CD14-positive monocyte (primary cell): ENCODE measurements around the gene NPTX2. TPM values are rescaled to one million over a fixed set of nuclear protein-coding genes. Genes with fewer than 3 reads are reported as not detected.

Source experiments
- DNase-seq, 3 donors: peaks; one replicate each; pipeline ENCODE4 v3.0.0-alpha.2; 2011 to 2022
- H2AFZ ChIP-seq: 2 replicates; pipeline ENCODE4 v1.6.0; 2012; ENCODE audit warnings: mild to moderate bottlenecking, low read depth, low read length, inconsistent platforms; ENCODE audit not compliant: insufficient read depth, poor library complexity, severe bottlenecking
- H3K27ac ChIP-seq, 2 donors: 1 replicate in 1 of 2; 2 replicates in 1 of 2; pipeline ENCODE4 v1.5.1; 2012 to 2013; ENCODE audit warnings: low read length in 2 of 2, control low read depth in 1 of 2, inconsistent platforms in 1 of 2, low read depth in 1 of 2, mild to moderate bottlenecking in 1 of 2
- H3K27me3 ChIP-seq, 2 donors: one replicate each; pipeline versions ENCODE4 v1.6.0 to v1.6.1; 2011 to 2013; ENCODE audit warnings: low read length in 2 of 2; ENCODE audit not compliant: control insufficient read depth in 2 of 2, insufficient read depth in 2 of 2
- H3K36me3 ChIP-seq, 2 donors: replicated peaks in 1 of 2; 1 replicate in 1 of 2; 2 replicates in 1 of 2; pipeline versions ENCODE4 v1.5.1 to v1.6.1; 2012 to 2013; ENCODE audit warnings: low read length in 2 of 2, control low read depth in 1 of 2, inconsistent platforms in 1 of 2, mild to moderate bottlenecking in 1 of 2; ENCODE audit not compliant: insufficient read depth in 2 of 2, control insufficient read depth in 1 of 2
- H3K4me1 ChIP-seq, 2 donors: 1 replicate in 1 of 2; 2 replicates in 1 of 2; pipeline versions ENCODE4 v1.5.1 to v1.6.1; 2012 to 2013; ENCODE audit warnings: low read length in 2 of 2, control low read depth in 1 of 2, inconsistent platforms in 1 of 2, mild to moderate bottlenecking in 1 of 2, moderate library complexity in 1 of 2; ENCODE audit not compliant: insufficient read depth in 2 of 2, control insufficient read depth in 1 of 2
- H3K4me2 ChIP-seq: replicated peaks from 2 replicates; pipeline ENCODE3; 2012; ENCODE audit warnings: low read length, moderate library complexity, mild to moderate bottlenecking; ENCODE audit not compliant: poor library complexity, severe bottlenecking; ENCODE audit errors: extremely low read depth
- H3K4me3 ChIP-seq, 3 experiments: fragments of 200-600 bp in 1 of 3; sonication (generic) in 1 of 3; replicated peaks in 1 of 3; 1 replicate in 2 of 3; 2 replicates in 1 of 3; pipeline ENCODE4 v1.5.1; 2011 to 2013; ENCODE audit warnings: low read length in 3 of 3, mild to moderate bottlenecking in 3 of 3, control low read depth in 2 of 3, low read depth in 2 of 3, inconsistent platforms in 1 of 3, moderate library complexity in 1 of 3
- H3K79me2 ChIP-seq: 2 replicates; pipeline ENCODE4 v1.6.0; 2012; ENCODE audit warnings: mild to moderate bottlenecking, control low read depth, inconsistent platforms, low read length, moderate library complexity; ENCODE audit not compliant: insufficient read depth
- H3K9ac ChIP-seq: 2 replicates; pipeline ENCODE4 v1.6.0; 2017; ENCODE audit warnings: low read length, mild to moderate bottlenecking; ENCODE audit not compliant: insufficient read depth, poor library complexity, severe bottlenecking
- H3K9me3 ChIP-seq, 2 donors: replicated peaks in 1 of 2; 1 replicate in 1 of 2; 2 replicates in 1 of 2; pipeline versions ENCODE4 v1.5.1 to v1.6.1; 2012 to 2013; ENCODE audit warnings: low read length in 2 of 2, control low read depth in 1 of 2; ENCODE audit not compliant: control insufficient read depth in 1 of 2, insufficient read depth in 1 of 2
- H4K20me1 ChIP-seq: 2 replicates; pipeline ENCODE4 v1.6.0; 2012; ENCODE audit warnings: mild to moderate bottlenecking, low read length, control low read depth, moderate library complexity; ENCODE audit not compliant: insufficient read depth
- H3K27ac Mint-ChIP-seq, 7 donors: one replicate each; pipeline ENCODE4 v1.8.0; 2020; ENCODE audit warnings: mild to moderate bottlenecking in 7 of 7, mixed read lengths in 7 of 7, moderate library complexity in 6 of 7, inconsistent platforms in 2 of 7
- H3K27me3 Mint-ChIP-seq, 3 donors: one replicate each; pipeline ENCODE4 v1.8.0; 2021 to 2022; ENCODE audit warnings: low read depth in 3 of 3, mild to moderate bottlenecking in 3 of 3, mixed read lengths in 3 of 3, moderate library complexity in 3 of 3, inconsistent platforms in 1 of 3
- H3K36me3 Mint-ChIP-seq, 2 donors: one replicate each; pipeline ENCODE4 v1.8.0; 2020; ENCODE audit warnings: mixed read lengths in 2 of 2, inconsistent platforms in 1 of 2, mild to moderate bottlenecking in 1 of 2
- H3K4me1 Mint-ChIP-seq: one replicate; pipeline ENCODE4 v1.8.0; 2020; ENCODE audit warnings: mild to moderate bottlenecking, mixed read lengths
- H3K4me3 Mint-ChIP-seq, 2 donors: one replicate each; pipeline ENCODE4 v1.8.0; 2020; ENCODE audit warnings: mild to moderate bottlenecking in 2 of 2, mixed read lengths in 2 of 2, moderate library complexity in 1 of 2
- H3K9me3 Mint-ChIP-seq, 7 donors: one replicate each; pipeline ENCODE4 v1.8.0; 2020 to 2022; ENCODE audit warnings: mixed read lengths in 7 of 7, mild to moderate bottlenecking in 6 of 7, moderate library complexity in 6 of 7, inconsistent platforms in 2 of 7
- CTCF ChIP-seq: fragments of 200-600 bp; IDR thresholded peaks from one replicate; pipeline ENCODE4 v1.8.0; 2022; ENCODE audit warnings: antibody characterized with exemption, mild to moderate bottlenecking
- WGBS: methylation state at CpG from one replicate; pipeline ENCODE4 v1.1.5; 2013; ENCODE audit warnings: missing lambda C conversion rate; ENCODE audit not compliant: insufficient coverage; 5-methylcytosine and 5-hydroxymethylcytosine counted together
- intact Hi-C, 2 donors: fragments of 100-400 bp; cut with micrococcal nuclease; formaldehyde crosslinking; loops; one replicate each; pipeline versions ENCODE4 v1.15.0 to v1.15.1; 2023
- polyA plus RNA-seq, 3 donors: library from polyadenylated mRNA; depleted of rRNA in 1 of 3; unstranded in 2 of 3; stranded (reverse) in 1 of 3; fragments of 300-500 nt in 2 of 3; fragments of >200 nt in 1 of 3; fragmentation: Illumina TruSeq in 2 of 3; gene quantifications; 1 replicate in 2 of 3; 2 replicates in 1 of 3; pipeline ENCODE4 v1.2.3, GENCODE V29; 2012 to 2021

The NPTX2 gene
- polyA plus RNA-seq, 3 donors, result not detected

GRCh38 chr7:98626460-98627412, 9.7 kb downstream of the NPTX2 start:
- WGBS, result 74% methylated on average over 27 of the region's 35 CpGs
- no peak overlapping the region for H3K4me3 ChIP-seq

GRCh38 chr7:98627413-98627790, 10.3 kb downstream of the NPTX2 start:
- Mint-ChIP-seq H3K27me3 (peaks cover 7 to 19% (median 16%) of the 10 kb centered on the region in 3 donors), H3K4me3 (no peak overlapping the region), H3K27ac (no peak overlapping the region), H3K36me3 (no peaks in the 10 kb centered on the region), H3K4me1 (no peaks in the 10 kb centered on the region), H3K9me3 (peaks cover 0 to 6% (median 2%) of the 10 kb centered on the region in 7 donors)
- TF ChIP-seq CTCF, result no peak
- H3K4me3 ChIP-seq, result no peak overlapping the region
- H2AFZ ChIP-seq, result no peak overlapping the region
- H3K4me2 ChIP-seq, result no peak overlapping the region
- WGBS, result 84% methylated on average over 8 of the region's 8 CpGs
- no peaks in the 10 kb centered on the region for H4K20me1 ChIP-seq
- no peak overlapping the region for H3K27ac ChIP-seq
- H3K27me3 ChIP-seq, result peaks cover 0 to 5% of the 10 kb centered on the region in 2 donors
- DNase-seq, result no peak
- no peak overlapping the region for H3K9ac ChIP-seq
- no peaks in the 10 kb centered on the region for H3K4me1 ChIP-seq
- intact Hi-C loops, result no loop called here
- no peaks in the 10 kb centered on the region for H3K9me3 ChIP-seq
- H3K36me3 ChIP-seq, result no peaks in the 10 kb centered on the region
- no peaks in the 10 kb centered on the region for H3K79me2 ChIP-seq

More at GRCh38 chr7:98626460-98627412, 9.7 kb downstream of the NPTX2 start:
- Histone ChIP-seq H3K4me2 (no peak overlapping the region), H3K9me3 (no peaks in the 10 kb centered on the region), H3K79me2 (no peaks in the 10 kb centered on the region), H3K27me3 (peaks cover 0 to 5% of the 10 kb centered on the region in 2 donors), H4K20me1 (no peaks in the 10 kb centered on the region), H3K9ac (no peak overlapping the region), H3K4me1 (no peaks in the 10 kb centered on the region), H3K27ac (no peak overlapping the region), H2AFZ (no peak overlapping the region), H3K36me3 (no peaks in the 10 kb centered on the region)
- Mint-ChIP-seq H3K9me3 (peaks cover 0 to 1% (median 0%) of the 10 kb centered on the region in 7 donors), H3K36me3 (no peaks in the 10 kb centered on the region), H3K4me1 (no peaks in the 10 kb centered on the region), H3K27ac (no peak overlapping the region), H3K27me3 (peaks cover 10 to 21% (median 18%) of the 10 kb centered on the region in 3 donors), H3K4me3 (no peak overlapping the region)
- intact Hi-C loops, result no loop called here
- no peak for TF ChIP-seq CTCF
- no peak for DNase-seq
